Upper lobe of left lung (tissue), 6 donors: Measurements from ENCODE around the gene KRT75. TPM values are rescaled to one million over a fixed set of nuclear protein-coding genes. Genes with fewer than 3 reads are reported as not detected.

ENCODE experiments used
- ATAC-seq, 2 donors: fragments of 200-7000 bp; cut with Tn5 transposase; one replicate each; pipeline ENCODE4 v1.9.1; 2022; ENCODE audit warnings: mild to moderate bottlenecking in 2 of 2, moderate library complexity in 2 of 2; ENCODE audit not compliant: low FRiP score in 2 of 2
- DNase-seq, 2 donors: peaks; one replicate each; pipeline ENCODE4 v3.0.0-alpha.2; 2019 to 2020
- H3K27ac ChIP-seq, 4 donors: fragments of 200-600 bp; sonication (generic); one replicate each; pipeline ENCODE4 v1.5.1; 2016 to 2019
- H3K27me3 ChIP-seq, 4 donors: fragments of 200-600 bp; sonication (generic); one replicate each; pipeline ENCODE4 v1.5.1; 2017 to 2019
- H3K36me3 ChIP-seq, 4 donors: fragments of 200-600 bp; sonication (generic); one replicate each; pipeline ENCODE4 v1.5.1; 2016 to 2019
- H3K4me1 ChIP-seq, 4 donors: fragments of 200-600 bp; sonication (generic); one replicate each; pipeline ENCODE4 v1.5.1; 2018 to 2019
- H3K4me3 ChIP-seq, 4 donors: fragments of 200-600 bp; sonication (generic); one replicate each; pipeline ENCODE4 v1.5.1; 2017 to 2019; ENCODE audit warnings: mild to moderate bottlenecking in 2 of 4, moderate library complexity in 1 of 4
- H3K9me3 ChIP-seq, 4 donors: fragments of 200-600 bp; sonication (generic); one replicate each; pipeline ENCODE4 v1.5.1; 2018 to 2019
- EP300 ChIP-seq, 4 donors: sonication (generic); formaldehyde crosslinking; IDR thresholded peaks; one replicate each; pipeline ENCODE4 v1.5.1; 2017; ENCODE audit warnings: antibody characterized with exemption in 4 of 4, control low read depth in 2 of 4
- POLR2A ChIP-seq, 4 donors: fragments of 450-650 bp; IDR thresholded peaks; one replicate each; pipeline ENCODE4 v1.5.1; 2016 to 2017; ENCODE audit warnings: antibody characterized with exemption in 4 of 4, mild to moderate bottlenecking in 2 of 4
- POLR2AphosphoS5 ChIP-seq, 2 donors: sonication (generic); formaldehyde crosslinking; IDR thresholded peaks; one replicate each; pipeline ENCODE4 v1.5.1; 2017; ENCODE audit warnings: antibody characterized with exemption in 2 of 2
- WGBS, 2 donors: methylation state at CpG; one replicate each; pipeline ENCODE4 v1.1.5; 2017 to 2018; 5-methylcytosine and 5-hydroxymethylcytosine counted together
- total RNA-seq, 6 donors: library from RNA; depleted of rRNA in 4 of 6; stranded (reverse); fragments of >200 nt in 4 of 6; gene quantifications; one replicate each; pipeline versions ENCODE4 v1.1.0 to v1.2.1, GENCODE V29; 2016 to 2021
- TF ChIP-seq, protein P1 (sequence below), 6 experiments: fragments of 450-650 bp in 4 of 6; fragments of 200-600 bp in 2 of 6; sonication (generic) in 2 of 6; IDR thresholded peaks; one replicate each; pipeline ENCODE4 v1.5.1; 2016 to 2019; ENCODE audit warnings: antibody characterized with exemption in 6 of 6
- donor health status: DM: no; HTN: no; CAD: no; lungs with moderate emphysema.
- donor health status: DM: no; HTN: yes; CAD: no; lungs with severe emphysema.

KRT75 gene
- total RNA-seq, 6 donors from 2014 or later = not detected

DNA sequence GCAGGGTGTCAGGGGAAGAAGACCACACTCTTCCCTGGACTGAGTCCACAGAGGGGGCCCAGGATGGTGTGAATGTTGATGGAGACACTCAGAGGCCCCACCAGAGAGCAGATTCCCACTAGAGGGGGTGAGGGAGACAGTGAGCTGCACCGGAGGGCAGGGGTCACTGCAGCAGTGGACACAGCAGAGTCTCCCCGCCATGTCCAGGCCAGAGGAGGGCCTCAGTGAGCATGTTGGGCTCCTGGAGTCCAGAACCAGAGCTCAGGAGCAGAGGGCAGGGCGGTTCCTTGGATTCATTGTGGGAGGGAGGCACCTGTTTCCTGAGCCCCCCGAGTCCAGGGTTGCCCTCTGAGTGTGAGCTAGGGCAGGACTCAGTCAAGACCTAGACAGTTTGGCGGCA, 26.3 kb downstream of the KRT75 start:
- DNase-seq (no peak), ATAC-seq (no peak)
- WGBS, 2 donors = 74 to 86% methylated on average over 3 to 5 of the region's 5 CpGs
- Histone ChIP-seq H3K27ac (no peak overlapping the region), H3K9me3 (no peaks in the 10 kb centered on the region), H3K36me3 (no peaks in the 10 kb centered on the region), H3K4me3 (no peak overlapping the region), H3K27me3 (no peaks in the 10 kb centered on the region), H3K4me1 (no peaks in the 10 kb centered on the region)
- TF ChIP-seq, protein P1, sequence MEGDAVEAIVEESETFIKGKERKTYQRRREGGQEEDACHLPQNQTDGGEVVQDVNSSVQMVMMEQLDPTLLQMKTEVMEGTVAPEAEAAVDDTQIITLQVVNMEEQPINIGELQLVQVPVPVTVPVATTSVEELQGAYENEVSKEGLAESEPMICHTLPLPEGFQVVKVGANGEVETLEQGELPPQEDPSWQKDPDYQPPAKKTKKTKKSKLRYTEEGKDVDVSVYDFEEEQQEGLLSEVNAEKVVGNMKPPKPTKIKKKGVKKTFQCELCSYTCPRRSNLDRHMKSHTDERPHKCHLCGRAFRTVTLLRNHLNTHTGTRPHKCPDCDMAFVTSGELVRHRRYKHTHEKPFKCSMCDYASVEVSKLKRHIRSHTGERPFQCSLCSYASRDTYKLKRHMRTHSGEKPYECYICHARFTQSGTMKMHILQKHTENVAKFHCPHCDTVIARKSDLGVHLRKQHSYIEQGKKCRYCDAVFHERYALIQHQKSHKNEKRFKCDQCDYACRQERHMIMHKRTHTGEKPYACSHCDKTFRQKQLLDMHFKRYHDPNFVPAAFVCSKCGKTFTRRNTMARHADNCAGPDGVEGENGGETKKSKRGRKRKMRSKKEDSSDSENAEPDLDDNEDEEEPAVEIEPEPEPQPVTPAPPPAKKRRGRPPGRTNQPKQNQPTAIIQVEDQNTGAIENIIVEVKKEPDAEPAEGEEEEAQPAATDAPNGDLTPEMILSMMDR (IDR thresholded peaks at IDR 0.05) = no peak
- TF ChIP-seq EP300 (IDR thresholded peaks at IDR 0.05) (no peak), POLR2A (IDR thresholded peaks at IDR 0.05) (no peak), POLR2AphosphoS5 (IDR thresholded peaks at IDR 0.05) (no peak)

DNA sequence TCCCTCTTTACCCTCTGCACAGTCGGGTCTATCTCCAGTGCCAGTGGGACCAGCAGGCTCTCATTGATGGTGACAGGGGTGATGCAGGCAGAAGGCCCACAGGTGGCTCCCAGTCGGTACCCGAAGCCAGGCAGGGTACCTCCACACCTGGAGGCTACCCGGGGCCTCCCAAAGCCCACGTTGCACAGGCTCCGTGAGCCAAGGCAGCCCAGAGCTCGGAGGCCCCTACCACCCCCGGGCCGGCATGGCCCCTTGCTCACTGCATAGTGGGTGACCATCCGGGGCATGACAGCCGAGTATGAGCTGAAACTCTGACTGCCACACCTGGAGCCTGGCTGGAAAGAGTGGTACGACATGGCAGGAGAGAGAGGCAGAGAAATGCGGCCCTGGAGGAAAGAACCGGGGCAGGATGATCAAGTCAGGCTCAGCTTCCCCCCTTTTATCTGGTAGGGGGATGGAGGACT, 28.2 kb downstream of the KRT75 start, which contains the start of gene KRT82:
Gene KRT82 (minus strand): TSS at position 414 of the 464 bp plus-strand sequence. CDS start 58 bp downstream, at position 356.
- H3K36me3 ChIP-seq = no peaks in the 10 kb centered on the region
- DNase-seq = no peak

DNA sequence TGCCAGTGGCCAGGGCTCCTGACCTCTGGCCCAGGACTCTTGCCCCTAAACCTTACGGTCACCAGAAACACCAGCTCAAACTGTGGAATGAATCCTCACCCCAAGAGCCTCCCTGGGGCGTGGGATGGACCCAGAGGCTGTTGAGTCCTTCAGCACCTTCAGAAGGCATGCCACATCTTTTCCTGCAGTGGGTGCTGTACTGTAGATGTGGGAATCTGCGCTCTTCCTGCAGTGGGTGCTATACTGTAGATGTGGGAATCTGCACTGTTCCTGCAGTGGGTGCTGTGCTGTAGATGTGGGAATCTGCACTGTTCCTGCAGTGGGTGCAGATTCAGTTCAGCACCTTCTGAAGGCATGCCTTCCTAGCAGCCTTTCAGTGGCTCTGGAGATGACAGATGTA, 29.2 kb downstream of the KRT75 start:
- Histone ChIP-seq H3K4me3 (no peak overlapping the region), H3K36me3 (no peaks in the 10 kb centered on the region), H3K4me1 (no peaks in the 10 kb centered on the region), H3K27me3 (no peaks in the 10 kb centered on the region), H3K9me3 (no peaks in the 10 kb centered on the region), H3K27ac (no peak overlapping the region)
- TF ChIP-seq, protein P1 (IDR thresholded peaks at IDR 0.05) = no peak
- TF ChIP-seq POLR2AphosphoS5 (IDR thresholded peaks at IDR 0.05) (no peak), POLR2A (IDR thresholded peaks at IDR 0.05) (no peak), EP300 (IDR thresholded peaks at IDR 0.05) (no peak)
- ATAC-seq (no peak), DNase-seq (no peak)
- 75 to 89% methylated on average over 1 to 3 of the region's 3 CpGs for WGBS, 2 donors

More for the DNA sequence above, 28.2 kb downstream of the KRT75 start, which contains the start of gene KRT82:
- Histone ChIP-seq H3K9me3 (no peaks in the 10 kb centered on the region), H3K27ac (no peak within 1 kb of the TSS), H3K27me3 (no peaks in the 10 kb centered on the region), H3K4me1 (no peaks in the 10 kb centered on the region), H3K4me3 (no peak within 1 kb of the TSS)
- 85 to 100% methylated on average over 5 to 13 of the region's 14 CpGs for WGBS, 2 donors
- no peak for ATAC-seq
- TF ChIP-seq, protein P1 (IDR thresholded peaks at IDR 0.05) = no peak
- TF ChIP-seq POLR2A (IDR thresholded peaks at IDR 0.05) = no peak
- no peak for TF ChIP-seq POLR2AphosphoS5 (IDR thresholded peaks at IDR 0.05)

DNA sequence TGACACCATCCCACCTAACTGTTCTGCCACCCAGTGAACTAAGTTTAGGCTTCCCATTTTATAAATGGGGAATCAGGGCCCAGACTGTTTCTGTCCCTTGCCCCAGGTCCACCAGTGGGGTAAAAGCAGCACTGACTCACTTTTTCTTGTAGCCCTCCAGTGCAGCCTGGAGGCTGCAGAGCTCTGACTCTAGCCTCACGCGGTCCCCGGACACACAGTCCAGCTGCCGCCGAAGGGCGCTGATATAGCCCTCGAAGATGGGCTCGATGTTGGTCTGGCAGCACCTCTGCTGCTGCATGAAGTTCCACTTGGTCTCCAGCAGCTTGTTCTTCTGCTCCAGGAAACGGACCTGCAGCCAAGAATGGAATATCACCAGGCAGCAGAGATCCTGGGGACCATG, 30.6 kb downstream of the KRT75 start:
- Histone ChIP-seq H3K36me3 (no peaks in the 10 kb centered on the region), H3K4me1 (no peaks in the 10 kb centered on the region), H3K4me3 (no peak overlapping the region), H3K27ac (no peak overlapping the region), H3K9me3 (no peaks in the 10 kb centered on the region), H3K27me3 (no peaks in the 10 kb centered on the region)
- WGBS, 2 donors = 87 to 88% methylated on average over 4 to 9 of the region's 9 CpGs
- ATAC-seq (no peak), DNase-seq (no peak)
- TF ChIP-seq POLR2AphosphoS5 (IDR thresholded peaks at IDR 0.05) (no peak), EP300 (IDR thresholded peaks at IDR 0.05) (no peak), POLR2A (IDR thresholded peaks at IDR 0.05) (no peak)
- TF ChIP-seq, protein P1 (IDR thresholded peaks at IDR 0.05) = no peak

DNA sequence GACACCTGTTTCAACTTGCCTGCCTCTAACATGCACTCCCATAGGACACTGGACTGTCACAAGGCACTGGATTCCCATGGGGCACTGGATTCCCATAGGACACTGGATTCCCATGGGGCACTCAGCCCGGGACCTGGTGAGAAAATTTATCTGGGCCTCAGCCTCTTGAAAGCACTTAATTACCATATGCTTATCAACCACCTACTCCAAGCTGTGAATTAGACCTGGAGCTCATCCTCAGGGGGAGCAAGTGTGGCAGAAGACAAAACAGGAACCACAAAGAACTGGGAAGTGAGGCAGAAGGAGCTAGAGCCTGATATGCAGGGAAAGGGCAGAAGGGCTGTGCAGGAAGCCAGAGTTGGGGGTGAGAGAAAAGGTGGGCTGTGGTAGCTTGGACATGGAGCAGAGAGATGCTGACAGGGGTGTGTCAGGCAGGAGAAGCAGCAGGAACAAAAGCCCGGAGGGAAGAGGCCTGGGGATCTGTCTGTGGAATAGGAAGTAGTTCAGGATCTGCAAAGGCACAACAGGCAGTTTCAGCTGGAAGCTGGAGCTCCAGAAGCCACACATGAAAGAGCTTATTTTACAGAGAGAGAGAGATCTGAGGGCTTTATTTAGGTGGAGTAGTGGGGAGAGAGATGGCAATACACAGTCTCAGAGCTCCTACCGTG, 31.2 kb downstream of the KRT75 start:
- no peak overlapping the region for H3K4me3 ChIP-seq
- H3K36me3 ChIP-seq = no peaks in the 10 kb centered on the region
- 52 to 60% methylated on average over 3 of the region's 3 CpGs for WGBS, 2 donors
- H3K9me3 ChIP-seq = no peaks in the 10 kb centered on the region
- H3K27ac ChIP-seq = no peak overlapping the region
- no peaks in the 10 kb centered on the region for H3K27me3 ChIP-seq
- DNase-seq = no peak
- TF ChIP-seq EP300 (IDR thresholded peaks at IDR 0.05) = no peak
- TF ChIP-seq, protein P1 (IDR thresholded peaks at IDR 0.05) = no peak
- TF ChIP-seq POLR2A (IDR thresholded peaks at IDR 0.05) = no peak
- TF ChIP-seq POLR2AphosphoS5 (IDR thresholded peaks at IDR 0.05) = no peak
- ATAC-seq = no peak
- H3K4me1 ChIP-seq = no peaks in the 10 kb centered on the region
